ENCODE results near the gene EXD3. TPM values are rescaled to one million over a fixed set of nuclear protein-coding genes. Genes with fewer than 3 reads are reported as not detected.

EXD3 gene
- total and polyA plus RNA-seq, 7 donors = 8.9 to 29.7 (median 18.0) TPM

DNA sequence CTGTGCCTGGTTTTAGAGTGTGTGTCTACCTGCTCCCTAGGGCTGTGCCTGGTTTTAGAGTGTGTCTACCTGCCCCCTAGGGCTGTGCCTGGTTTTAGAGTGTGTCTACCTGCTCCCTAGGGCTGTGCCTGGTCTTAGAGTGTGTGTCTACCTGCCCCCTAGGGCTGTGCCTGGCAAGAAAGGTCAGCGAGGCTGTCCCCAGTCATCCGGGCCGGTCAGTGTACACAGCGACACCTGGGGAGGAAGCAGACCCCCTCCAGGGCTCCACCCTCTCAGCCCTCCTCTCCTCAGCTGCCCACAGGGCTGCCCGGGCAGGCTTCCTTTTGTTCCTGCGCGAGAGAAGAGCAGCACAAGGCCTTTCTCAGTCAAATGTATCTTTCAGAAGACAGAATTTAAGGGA, 125.0 kb downstream of the EXD3 start:
- TF ChIP-seq POLR2A (IDR thresholded peaks at IDR 0.05) (peak in 1 of 2 donors; percentile 5), EP300 (IDR thresholded peaks at IDR 0.05) (no peak)
- 10 to 65% methylated on average over 7 of the region's 7 CpGs for WGBS, 2 donors
- H3K4me1 ChIP-seq = peaks cover 0 to 45% (median 42%) of the 10 kb centered on the region in 4 donors

DNA sequence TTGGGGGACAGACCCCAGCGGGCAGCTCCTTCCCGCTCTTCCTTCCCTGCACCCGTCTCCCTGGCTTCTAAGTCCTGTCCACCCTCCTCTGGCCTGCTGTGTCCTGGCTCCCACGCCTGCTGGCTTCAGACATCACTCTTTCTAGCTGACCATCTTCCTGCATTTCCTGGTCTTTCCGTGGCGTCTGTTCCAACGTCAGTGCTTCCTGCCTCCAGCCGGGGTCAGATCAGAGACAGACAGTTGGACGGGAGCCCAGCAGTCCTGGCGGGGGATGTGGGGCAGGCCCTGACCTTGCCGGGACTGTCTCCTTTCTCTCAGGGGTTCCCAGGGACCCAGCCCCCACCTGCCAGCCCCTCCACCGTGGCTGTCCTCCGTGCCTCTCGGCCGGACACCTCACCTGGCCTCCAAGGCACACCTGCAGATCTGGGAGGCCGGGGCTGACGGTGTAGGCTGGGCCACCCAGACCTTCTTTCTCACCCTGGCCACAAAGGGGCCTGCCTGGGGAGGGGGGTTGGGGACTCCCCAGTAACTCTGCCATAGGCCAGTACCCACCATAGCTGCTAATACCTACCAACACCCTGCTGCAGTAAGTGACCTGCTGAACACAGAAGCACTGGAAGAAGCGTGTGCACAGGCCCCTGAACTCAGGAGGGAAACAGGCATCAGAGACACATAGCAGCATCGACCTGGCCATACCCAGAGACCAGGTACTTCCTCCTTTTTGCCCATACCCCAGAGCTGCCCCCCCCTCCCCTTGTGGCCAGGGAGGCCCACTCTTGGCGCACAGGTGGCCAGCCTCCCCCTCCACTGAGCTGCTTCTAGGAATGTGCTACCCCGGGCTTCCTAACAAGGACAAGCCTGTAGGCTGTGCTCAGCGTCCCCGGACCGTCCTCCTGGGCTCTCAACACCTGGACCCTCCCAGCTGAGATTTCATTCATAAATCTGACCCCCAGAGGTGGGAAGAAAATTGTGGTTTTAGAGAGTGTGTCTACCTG, 126.0 kb downstream of the EXD3 start:
- H3K4me3 ChIP-seq = peak overlapping the region in 1 of 4 donors; percentile 43
- DNase-seq = no peak
- intact Hi-C loops (cut with DNase I) = loop anchor here (5.0 to 10.0 kb wide), 2 partner anchors 110 to 228 kb away; no protein-coding TSS in a partner anchor
- TF ChIP-seq POLR2A (IDR thresholded peaks at IDR 0.05) (no peak), EP300 (IDR thresholded peaks at IDR 0.05) (no peak), POLR2AphosphoS5 (IDR thresholded peaks at IDR 0.05) (no peak)
- TF ChIP-seq, protein P1, sequence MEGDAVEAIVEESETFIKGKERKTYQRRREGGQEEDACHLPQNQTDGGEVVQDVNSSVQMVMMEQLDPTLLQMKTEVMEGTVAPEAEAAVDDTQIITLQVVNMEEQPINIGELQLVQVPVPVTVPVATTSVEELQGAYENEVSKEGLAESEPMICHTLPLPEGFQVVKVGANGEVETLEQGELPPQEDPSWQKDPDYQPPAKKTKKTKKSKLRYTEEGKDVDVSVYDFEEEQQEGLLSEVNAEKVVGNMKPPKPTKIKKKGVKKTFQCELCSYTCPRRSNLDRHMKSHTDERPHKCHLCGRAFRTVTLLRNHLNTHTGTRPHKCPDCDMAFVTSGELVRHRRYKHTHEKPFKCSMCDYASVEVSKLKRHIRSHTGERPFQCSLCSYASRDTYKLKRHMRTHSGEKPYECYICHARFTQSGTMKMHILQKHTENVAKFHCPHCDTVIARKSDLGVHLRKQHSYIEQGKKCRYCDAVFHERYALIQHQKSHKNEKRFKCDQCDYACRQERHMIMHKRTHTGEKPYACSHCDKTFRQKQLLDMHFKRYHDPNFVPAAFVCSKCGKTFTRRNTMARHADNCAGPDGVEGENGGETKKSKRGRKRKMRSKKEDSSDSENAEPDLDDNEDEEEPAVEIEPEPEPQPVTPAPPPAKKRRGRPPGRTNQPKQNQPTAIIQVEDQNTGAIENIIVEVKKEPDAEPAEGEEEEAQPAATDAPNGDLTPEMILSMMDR (IDR thresholded peaks at IDR 0.05) = no peak
- peaks cover 0 to 38% (median 36%) of the 10 kb centered on the region in 4 donors for H3K4me1 ChIP-seq
- WGBS, 2 donors = 11 to 46% methylated on average over 24 of the region's 24 CpGs
- H3K27me3 ChIP-seq = peaks cover 62 to 97% (median 94%) of the 10 kb centered on the region in 3 donors
- no peaks in the 10 kb centered on the region for H3K9me3 ChIP-seq
- H3K36me3 ChIP-seq = no peaks in the 10 kb centered on the region
- H3K27ac ChIP-seq = peak overlapping the region; percentile 34 to 66 (median 62)

More for the DNA sequence above, 125.0 kb downstream of the EXD3 start:
- Histone ChIP-seq H3K9me3 (no peaks in the 10 kb centered on the region), H3K27ac (peak overlapping the region; percentile 36 to 65 (median 54)), H3K36me3 (no peaks in the 10 kb centered on the region), H3K27me3 (peaks cover 67 to 94% (median 90%) of the 10 kb centered on the region in 3 donors), H3K4me3 (no peak overlapping the region)
- no peak for DNase-seq
- intact Hi-C loops (cut with DNase I) = loop anchor here (5.0 to 10.0 kb wide), 2 partner anchors 109 to 227 kb away; no protein-coding TSS in a partner anchor

DNA sequence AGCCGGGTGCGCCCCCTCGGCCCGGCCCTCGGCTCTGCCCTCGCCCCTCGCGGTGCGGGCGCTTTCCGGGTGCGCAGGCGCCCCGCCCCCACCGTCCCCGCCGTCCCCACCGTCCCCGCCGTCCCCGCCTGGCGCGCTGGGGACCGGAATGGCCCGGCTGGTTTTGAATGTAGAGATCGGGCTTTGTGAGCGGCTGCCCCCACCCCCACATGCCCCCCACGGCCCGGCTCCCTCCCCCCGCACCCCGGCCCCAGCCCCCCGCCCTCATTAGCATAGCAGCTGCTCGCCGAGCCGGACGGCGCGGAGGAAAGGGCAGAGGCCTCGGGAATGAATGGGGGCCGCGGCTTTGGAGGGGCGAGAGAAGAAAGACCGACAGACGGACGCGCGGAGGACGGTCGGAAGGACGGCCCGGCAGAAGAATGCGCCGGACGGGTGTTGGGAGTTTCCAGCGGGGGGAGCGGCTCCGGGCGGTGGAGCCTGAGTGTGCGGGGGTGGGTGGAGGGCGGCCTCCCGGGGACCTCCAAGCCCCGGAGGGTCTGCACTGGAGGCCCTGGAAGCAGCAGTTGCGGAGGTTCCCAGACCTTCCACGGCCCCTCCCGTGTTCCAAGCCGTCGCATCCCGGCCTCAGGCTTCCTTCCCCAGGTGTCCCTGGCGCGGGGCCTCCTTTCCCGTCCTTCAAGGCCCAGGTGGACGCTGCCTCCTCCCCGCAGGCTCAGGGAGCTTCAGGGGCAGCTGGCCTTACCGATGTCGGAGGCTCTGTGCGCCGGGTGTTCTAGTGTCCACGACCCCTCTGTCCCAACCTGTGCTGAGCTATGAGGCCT, 126.9 kb downstream of the EXD3 start:
- Histone ChIP-seq H3K4me1 (peaks cover 0 to 34% (median 30%) of the 10 kb centered on the region in 4 donors), H3K27ac (peak overlapping the region; percentile 34 to 66 (median 62)), H3K36me3 (no peaks in the 10 kb centered on the region), H3K4me3 (peak overlapping the region in 3 of 4 donors; percentile 31 to 43 (median 36)), H3K27me3 (peaks cover 57 to 95% (median 90%) of the 10 kb centered on the region in 3 donors), H3K9me3 (no peaks in the 10 kb centered on the region)
- 2 to 12% methylated on average over 78 of the region's 78 CpGs for whole genome bisulfite sequencing, 2 donors
- TF ChIP-seq EP300 (IDR thresholded peaks at IDR 0.05) (no peak), POLR2A (IDR thresholded peaks at IDR 0.05) (peak in 1 of 2 donors; percentile 30)
- intact Hi-C loops (cut with DNase I) = loop anchor here (5.0 to 10.0 kb wide), 2 partner anchors 111 to 229 kb away; no protein-coding TSS in a partner anchor
- no peak for DNase-seq

DNA sequence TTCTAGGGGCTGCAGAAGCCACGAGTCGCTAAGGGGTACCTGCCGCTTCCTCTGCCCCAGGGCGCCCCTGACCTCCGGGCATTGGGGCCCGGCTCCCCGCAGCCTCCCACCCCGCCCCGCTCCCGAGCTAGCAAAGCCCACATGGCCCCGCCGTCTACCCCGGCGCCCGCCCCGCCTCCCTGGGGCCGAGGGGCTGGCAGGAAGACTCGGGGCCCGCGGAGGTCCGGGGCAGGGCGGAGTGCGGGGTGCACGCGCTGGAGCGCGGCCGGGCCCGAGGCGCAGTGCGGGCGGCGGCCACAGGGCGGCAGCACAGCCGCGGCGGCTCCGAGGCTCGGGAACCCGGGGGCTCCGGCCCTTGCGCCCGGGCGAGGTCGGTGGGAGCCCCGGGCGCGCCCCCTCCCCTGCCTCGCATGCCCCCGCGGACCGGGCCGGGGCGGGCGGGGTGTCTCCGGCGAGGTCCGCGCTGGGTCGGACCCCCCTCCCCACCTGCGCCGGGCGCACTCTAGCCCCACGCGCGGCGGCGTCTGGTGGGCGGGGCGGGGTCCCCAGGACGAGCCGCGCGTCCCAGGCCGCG, 127.6 kb downstream of the EXD3 start:
- intact Hi-C loops (cut with DNase I) = loop anchor here (5.0 to 10.0 kb wide), 2 partner anchors 112 to 229 kb away; no protein-coding TSS in a partner anchor
- TF ChIP-seq POLR2A (IDR thresholded peaks at IDR 0.05) (no peak), EP300 (IDR thresholded peaks at IDR 0.05) (no peak)
- TF ChIP-seq, protein P1 (IDR thresholded peaks at IDR 0.05) = peak in 1 of 4 experiments; percentile 52
- WGBS, 2 donors = 2 to 5% methylated on average over 76 of the region's 76 CpGs
- Histone ChIP-seq H3K4me1 (peaks cover 0 to 26% (median 22%) of the 10 kb centered on the region in 4 donors), H3K27me3 (peaks cover 51 to 88% (median 83%) of the 10 kb centered on the region in 3 donors), H3K4me3 (peak overlapping the region in 3 of 4 donors; percentile 31 to 43 (median 36)), H3K9me3 (no peaks in the 10 kb centered on the region), H3K27ac (peak overlapping the region in 1 of 4 donors; percentile 59), H3K36me3 (no peaks in the 10 kb centered on the region)
- no peak for DNase-seq

GRCh38 chr9:137294681-137295237, 128.2 kb downstream of the EXD3 start:
- DNase-seq = no peak
- Histone ChIP-seq H3K4me1 (peaks cover 0 to 22% (median 20%) of the 10 kb centered on the region in 4 donors), H3K27me3 (peaks cover 45 to 82% (median 77%) of the 10 kb centered on the region in 3 donors), H3K9me3 (no peaks in the 10 kb centered on the region), H3K36me3 (no peaks in the 10 kb centered on the region), H3K27ac (no peak overlapping the region), H3K4me3 (peak overlapping the region in 2 of 4 donors; percentile 31 to 43)
- WGBS, 2 donors = 34 to 72% methylated on average over 35 of the region's 35 CpGs
- intact Hi-C loops (cut with DNase I) = loop anchor here (5.0 to 10.0 kb wide), 2 partner anchors 113 to 230 kb away; no protein-coding TSS in a partner anchor
- TF ChIP-seq EP300 (IDR thresholded peaks at IDR 0.05) = no peak
- no peak for TF ChIP-seq POLR2AphosphoS5 (IDR thresholded peaks at IDR 0.05)
- TF ChIP-seq, protein P1 (IDR thresholded peaks at IDR 0.05) = no peak
- no peak for TF ChIP-seq POLR2A (IDR thresholded peaks at IDR 0.05)

Data from sigmoid colon (tissue), 7 donors.